Activated CD4-positive, alpha-beta T cell treated with anti-CD3 and anti-CD28 coated beads, Interleukin-2, amount 10 ng/mL, durations not matched to agents 7 days and 5 days (primary cell): Measurements from ENCODE around the gene GPR84. TPM values are rescaled to one million over a fixed set of nuclear protein-coding genes. Genes with fewer than 3 reads are reported as not detected.
"Not testable (repeated sequence)": the region's sequence is repeated elsewhere in the genome, so short reads cannot be mapped to it uniquely, and the experiment has no call there.

Source experiments
- CTCF ChIA-PET: fragments of 350-600 bp; sonication (Branson Sonifier 250); formaldehyde crosslinking; loops from one replicate; lab custom pipeline; 2021; ENCODE audit warnings: antibody characterized with exemption; lab: Charles Lee
- POLR2A ChIA-PET: fragments of 350-600 bp; sonication (Branson Sonifier 250); formaldehyde crosslinking; loops from one replicate; lab custom pipeline; 2021; ENCODE audit warnings: antibody characterized with exemption; lab: Charles Lee
- DNase-seq: peaks from one replicate; pipeline ENCODE4 v3.0.0-alpha.2; 2020
- H3K27ac Mint-ChIP-seq: one replicate; pipeline ENCODE4 v1.8.0; 2021; ENCODE audit warnings: mild to moderate bottlenecking, moderate library complexity, mixed read lengths
- H3K27me3 Mint-ChIP-seq: one replicate; pipeline ENCODE4 v1.8.0; 2021; ENCODE audit warnings: mixed read lengths
- H3K36me3 Mint-ChIP-seq: one replicate; pipeline ENCODE4 v1.8.0; 2021; ENCODE audit warnings: low read depth, mixed read lengths
- H3K4me1 Mint-ChIP-seq: one replicate; pipeline ENCODE4 v1.8.0; 2021; ENCODE audit warnings: mixed read lengths
- H3K4me3 Mint-ChIP-seq: one replicate; pipeline ENCODE4 v1.8.0; 2021; ENCODE audit warnings: mild to moderate bottlenecking, moderate library complexity, mixed read lengths
- H3K9me3 Mint-ChIP-seq: one replicate; pipeline ENCODE4 v1.8.0; 2021; ENCODE audit warnings: mixed read lengths
- total RNA-seq, 2 experiments: library from RNA; stranded (reverse); gene quantifications; one replicate each; pipeline ENCODE4 v1.2.3, GENCODE V29; 2021

GPR84 gene
- total RNA-seq, 2 experiments from 2014 or later = 0.15 to 0.33 TPM

GRCh38 chr12:54340846-54341245 lies 23.4 kb downstream of the GPR84 start:
- Mint-ChIP-seq H3K27ac (no peak overlapping the region), H3K4me1 (peaks cover 4% of the 10 kb centered on the region), H3K27me3 (no peaks in the 10 kb centered on the region), H3K9me3 (no peaks in the 10 kb centered on the region), H3K4me3 (no peak overlapping the region), H3K36me3 (peaks cover 31% of the 10 kb centered on the region)
- DNase-seq = no peak
- ChIA-PET CTCF (interaction anchor here (0.6 to 2.3 kb wide), 4 partner anchors 12 to 29 kb away, joined by 3 to 8 read pairs (median 4); partner anchors contain the start of gene COPZ1), POLR2A (no interaction called here)

DNA sequence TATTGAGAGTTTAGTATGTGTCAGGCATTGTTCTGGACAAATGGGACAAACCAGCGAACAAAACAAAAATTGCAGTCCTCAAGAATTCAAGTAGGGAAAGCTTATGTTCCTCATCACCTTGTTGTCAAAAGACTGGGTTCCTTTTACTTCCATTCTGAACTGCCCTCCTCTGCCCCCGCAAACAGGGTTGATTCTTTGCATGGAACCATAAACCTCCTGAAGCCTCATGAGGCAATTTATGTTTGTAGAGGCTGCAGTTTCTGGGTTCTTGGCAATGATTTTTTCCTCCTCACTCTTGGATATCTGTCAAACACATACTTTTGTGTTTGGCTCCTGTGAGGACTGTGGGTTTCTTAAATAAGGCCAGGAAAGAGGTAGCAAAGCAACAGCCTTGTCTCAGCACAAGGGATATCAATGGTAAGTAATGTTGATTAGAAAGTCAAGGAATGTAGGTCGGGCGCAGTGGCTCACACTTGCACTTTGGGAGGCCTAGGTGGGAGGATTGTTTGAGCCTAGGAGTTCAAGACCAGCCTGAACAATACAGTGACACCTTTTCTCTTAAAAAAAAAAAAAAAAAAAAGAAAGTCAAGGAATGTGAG lies 25.5 kb downstream of the GPR84 start:
- H3K4me1 Mint-ChIP-seq = peaks cover 6% of the 10 kb centered on the region
- CTCF ChIA-PET = interaction anchor here (1.5 kb wide), 2 partner anchors 30 to 40 kb away, joined by 4 read pairs; no protein-coding TSS in a partner anchor
- no peaks in the 10 kb centered on the region for H3K27me3 Mint-ChIP-seq
- H3K36me3 Mint-ChIP-seq = peaks cover 25% of the 10 kb centered on the region
- H3K27ac Mint-ChIP-seq = no peak overlapping the region
- no peaks in the 10 kb centered on the region for H3K9me3 Mint-ChIP-seq
- POLR2A ChIA-PET = no interaction called here
- no peak for DNase-seq
- no peak overlapping the region for H3K4me3 Mint-ChIP-seq

- Mint-ChIP-seq H3K4me1 (peaks cover 13% of the 10 kb centered on the region), H3K27me3 (no peaks in the 10 kb centered on the region), H3K9me3 (no peaks in the 10 kb centered on the region), H3K36me3 (peaks cover 20% of the 10 kb centered on the region), H3K4me3 (no peak overlapping the region), H3K27ac (no peak overlapping the region)
- CTCF ChIA-PET = interaction anchor here (0.7 to 5.2 kb wide), 10 partner anchors 13 to 45 kb away, joined by 3 to 22 read pairs (median 4); partner anchors contain the start of gene COPZ1
- DNase-seq = no peak
- POLR2A ChIA-PET = no interaction called here
These were observed 26.2 kb downstream of the GPR84 start for GRCh38 chr12:54337854-54338650.

GRCh38 chr12:54337280-54337842 lies 26.9 kb downstream of the GPR84 start:
- ChIA-PET CTCF (interaction anchor here (0.7 to 5.2 kb wide), 15 partner anchors 8 to 123 kb away, joined by 3 to 22 read pairs (median 4); partner anchors contain the start of gene COPZ1), POLR2A (interaction anchor here (0.8 kb wide), 1 partner anchor 22 kb away, joined by 3 read pairs; no protein-coding TSS in a partner anchor)
- no peak overlapping the region for H3K4me3 Mint-ChIP-seq
- H3K9me3 Mint-ChIP-seq = no peaks in the 10 kb centered on the region
- no peak overlapping the region for H3K27ac Mint-ChIP-seq
- no peaks in the 10 kb centered on the region for H3K27me3 Mint-ChIP-seq
- H3K36me3 Mint-ChIP-seq = peaks cover 16% of the 10 kb centered on the region
- DNase-seq = no peak
- H3K4me1 Mint-ChIP-seq = peaks cover 13% of the 10 kb centered on the region

DNA sequence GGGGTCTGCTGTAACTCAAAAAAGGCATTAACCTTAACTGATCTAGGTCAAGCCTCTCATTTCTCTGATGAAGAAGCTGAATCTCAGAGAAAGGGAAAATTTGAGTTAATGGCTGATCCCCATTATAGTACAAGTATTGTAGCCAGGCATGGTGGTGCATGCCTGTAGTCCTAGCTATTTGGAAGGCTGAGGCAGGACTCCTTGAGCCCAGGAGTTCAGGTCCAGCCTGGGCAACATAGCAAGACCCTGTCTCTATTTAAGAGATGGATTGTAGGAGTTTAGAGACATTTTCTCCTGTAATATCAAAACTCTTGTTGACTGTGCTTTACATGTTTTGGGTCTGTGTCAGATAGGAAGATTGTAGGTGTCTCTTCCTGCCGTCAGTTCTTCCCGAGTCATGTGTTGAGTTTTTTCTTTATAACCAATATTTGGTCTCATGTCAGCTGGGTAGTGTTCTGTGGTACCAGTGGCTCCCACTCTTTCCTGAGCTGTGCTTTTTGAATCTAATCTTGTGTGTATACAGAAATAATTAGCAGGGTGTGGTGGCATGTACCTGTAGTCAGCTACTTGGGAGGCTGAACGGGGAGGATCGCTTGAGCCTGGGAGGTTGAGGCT lies 30.8 kb downstream of the GPR84 start:
- CTCF ChIA-PET = interaction anchor here (0.6 to 5.2 kb wide), 8 partner anchors 9 to 119 kb away, joined by 3 to 22 read pairs (median 4); partner anchors contain the start of gene COPZ1
- Mint-ChIP-seq H3K4me1 (peaks cover 46% of the 10 kb centered on the region), H3K27ac (no peak overlapping the region), H3K4me3 (no peak overlapping the region), H3K36me3 (peaks cover 18% of the 10 kb centered on the region), H3K9me3 (no peaks in the 10 kb centered on the region), H3K27me3 (no peaks in the 10 kb centered on the region)
- POLR2A ChIA-PET = no interaction called here
- no peak for DNase-seq

DNA sequence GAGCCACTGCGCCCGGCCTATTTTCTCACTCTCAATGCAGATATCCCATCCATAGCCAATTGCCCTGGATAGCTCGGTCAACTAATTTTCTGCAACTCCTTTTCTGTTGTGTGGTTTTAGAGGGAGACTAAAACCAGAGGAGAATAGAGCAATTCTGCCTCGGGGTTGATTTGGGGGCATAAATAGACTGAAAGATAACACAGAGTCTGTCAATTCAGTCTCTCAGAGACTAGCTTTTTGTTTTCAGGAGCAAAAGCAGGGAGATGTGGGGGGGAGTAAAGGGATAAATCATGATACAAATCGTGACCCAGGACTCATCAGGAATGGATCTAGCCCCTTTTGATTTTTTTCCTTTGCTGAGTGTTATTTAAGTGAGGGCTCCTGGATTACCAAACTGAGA lies 32.8 kb downstream of the GPR84 start:
- Mint-ChIP-seq H3K27ac (peak overlapping the region; percentile 86), H3K4me3 (peak overlapping the region; percentile 36), H3K27me3 (no peaks in the 10 kb centered on the region), H3K36me3 (peaks cover 19% of the 10 kb centered on the region), H3K4me1 (peaks cover 61% of the 10 kb centered on the region), H3K9me3 (no peaks in the 10 kb centered on the region)
- ChIA-PET POLR2A (no interaction called here), CTCF (no interaction called here)
- no peak for DNase-seq

DNA sequence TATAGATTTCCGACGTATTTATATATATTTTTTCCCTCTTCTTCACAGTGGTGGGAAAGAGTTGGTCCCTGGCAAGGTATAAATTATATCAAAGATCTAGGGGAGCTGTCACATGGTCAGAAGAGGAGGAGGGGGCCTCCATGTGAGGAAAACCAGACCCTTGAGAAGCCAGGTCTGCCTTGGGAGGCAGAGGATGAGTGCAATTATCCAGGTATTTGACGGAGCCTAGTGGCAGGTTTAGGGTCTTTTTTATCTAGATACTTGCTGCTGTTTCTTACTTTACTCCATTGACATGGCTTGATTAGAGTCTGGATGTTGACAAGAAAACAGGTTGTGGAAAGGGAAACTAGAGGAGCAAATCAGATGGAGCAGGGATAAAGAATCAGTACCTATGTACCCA lies 33.8 kb downstream of the GPR84 start:
- Mint-ChIP-seq H3K9me3 (no peaks in the 10 kb centered on the region), H3K4me3 (no peak overlapping the region), H3K4me1 (peaks cover 63% of the 10 kb centered on the region), H3K27ac (peak overlapping the region; percentile 86), H3K36me3 (peaks cover 20% of the 10 kb centered on the region), H3K27me3 (no peaks in the 10 kb centered on the region)
- no peak for DNase-seq
- ChIA-PET CTCF (interaction anchor here (1.2 kb wide), 1 partner anchor 10 kb away, joined by 3 read pairs; no protein-coding TSS in a partner anchor), POLR2A (interaction anchor here (0.7 kb wide), 1 partner anchor 29 kb away, joined by 3 read pairs; no protein-coding TSS in a partner anchor)

DNA sequence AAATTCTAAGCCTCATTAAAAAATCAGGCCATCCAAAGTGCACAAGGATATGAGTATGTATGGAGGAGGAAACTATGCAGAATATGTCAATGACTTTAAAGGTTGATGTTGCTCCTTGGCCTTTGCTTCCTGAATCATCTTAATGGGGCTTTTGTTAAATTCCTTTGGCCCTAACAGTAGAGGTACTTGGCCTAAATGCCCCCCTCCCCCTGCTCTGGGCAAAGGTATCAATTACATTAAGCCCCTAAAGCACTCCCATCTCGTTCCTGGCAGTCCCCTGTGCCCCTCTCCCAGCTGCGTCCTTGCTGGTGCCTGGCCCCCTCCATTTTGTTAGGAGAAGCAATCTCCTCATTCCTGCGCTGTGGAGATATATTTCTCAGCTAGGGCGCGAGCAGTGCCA lies 34.5 kb downstream of the GPR84 start:
- H3K27ac Mint-ChIP-seq = peak overlapping the region; percentile 78
- CTCF ChIA-PET = interaction anchor here (0.6 to 1.5 kb wide), 3 partner anchors 9 to 36 kb away, joined by 3 to 4 read pairs (median 3); no protein-coding TSS in a partner anchor

GRCh38 chr12:54328595-54329337 lies 35.5 kb downstream of the GPR84 start:
- Mint-ChIP-seq H3K4me3 (peak overlapping the region; percentile 36), H3K36me3 (peaks cover 26% of the 10 kb centered on the region)

More for the DNA sequence above, 34.5 kb downstream of the GPR84 start:
- DNase-seq = no peak
- H3K9me3 Mint-ChIP-seq = no peaks in the 10 kb centered on the region
- H3K4me1 Mint-ChIP-seq = peaks cover 69% of the 10 kb centered on the region
- H3K36me3 Mint-ChIP-seq = peaks cover 26% of the 10 kb centered on the region
- H3K4me3 Mint-ChIP-seq = no peak overlapping the region
- no peaks in the 10 kb centered on the region for H3K27me3 Mint-ChIP-seq
- POLR2A ChIA-PET = interaction anchor here (0.7 kb wide), 1 partner anchor 29 kb away, joined by 3 read pairs; no protein-coding TSS in a partner anchor

DNA sequence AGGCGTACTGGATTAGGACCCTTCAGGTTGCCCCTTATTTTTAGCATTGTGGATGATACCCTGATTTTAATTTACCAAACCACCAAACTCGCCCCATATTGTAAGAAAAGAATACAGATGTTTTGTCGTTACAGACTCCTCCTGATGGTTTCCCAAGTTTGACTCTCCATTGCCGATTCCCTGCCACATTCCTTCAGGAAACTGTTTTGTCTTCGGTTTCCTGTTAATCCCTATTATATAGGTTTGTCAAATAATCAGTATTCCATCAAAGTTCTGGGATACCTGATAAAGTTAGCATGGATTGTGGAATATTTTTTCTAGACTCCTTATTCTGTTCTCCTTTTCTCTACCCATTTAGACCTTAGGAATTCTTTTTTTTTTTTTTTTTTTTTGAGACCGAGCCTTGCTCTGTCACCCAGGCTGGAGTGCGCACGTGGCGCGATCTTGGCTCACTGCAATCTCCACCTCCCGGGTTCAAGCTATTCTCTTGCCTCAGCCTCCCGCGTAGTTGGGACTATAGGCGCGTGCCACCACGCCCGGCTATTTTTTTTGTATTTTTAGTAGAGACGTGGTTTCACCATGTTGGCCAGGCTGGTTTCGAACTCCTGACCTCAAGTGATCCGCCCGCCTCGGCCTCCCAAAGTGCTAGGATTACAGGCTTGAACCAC lies 38.7 kb downstream of the GPR84 start:
- Mint-ChIP-seq H3K4me1 (peaks cover 54% of the 10 kb centered on the region), H3K4me3 (peak overlapping the region; percentile 95), H3K36me3 (peaks cover 17% of the 10 kb centered on the region), H3K27ac (peak overlapping the region; percentile 97)
- H3K27me3 Mint-ChIP-seq, DNase-seq, H3K9me3 Mint-ChIP-seq: not testable (repeated sequence)
- CTCF ChIA-PET = interaction anchor here (0.5 to 2.3 kb wide), 28 partner anchors 10 to 193 kb away, joined by 3 to 22 read pairs (median 4); partner anchors contain the start of genes CBX5, HNRNPA1 and NCKAP1L
- POLR2A ChIA-PET = interaction anchor here (0.9 kb wide), 1 partner anchor 44 kb away, joined by 3 read pairs; no protein-coding TSS in a partner anchor

More at GRCh38 chr12:54328595-54329337, 35.5 kb downstream of the GPR84 start:
- peaks cover 72% of the 10 kb centered on the region for H3K4me1 Mint-ChIP-seq
- no peak for DNase-seq
- POLR2A ChIA-PET = no interaction called here
- peak overlapping the region; percentile 78 for H3K27ac Mint-ChIP-seq
- no peaks in the 10 kb centered on the region for H3K9me3 Mint-ChIP-seq
- CTCF ChIA-PET = interaction anchor here (0.8 to 1.5 kb wide), 5 partner anchors 8 to 70 kb away, joined by 3 to 5 read pairs (median 3); no protein-coding TSS in a partner anchor
- no peaks in the 10 kb centered on the region for H3K27me3 Mint-ChIP-seq
